ENCODE data around the gene SPEG.
"Not testable (repeated sequence)": the region's sequence is repeated elsewhere in the genome, so short reads cannot be mapped to it uniquely, and the experiment has no call there.

Gene SPEG

GRCh38 chr2:219406861-219407230 is 27.8 kb upstream of the SPEG start:
- TF ChIP-seq CTCF (conservative IDR thresholded peaks at IDR 0.05), result no peak
- H3K27ac ChIP-seq, result no peak overlapping the region

GRCh38 chr2:219407343-219407742 is 27.3 kb upstream of the SPEG start:
- not testable (repeated sequence) for H3K27ac ChIP-seq

- no peak overlapping the region for H3K27ac ChIP-seq
- no peak for TF ChIP-seq CTCF (conservative IDR thresholded peaks at IDR 0.05)
Observed at GRCh38 chr2:219408204-219408603, 26.4 kb upstream of the SPEG start.

- no peak for TF ChIP-seq CTCF (conservative IDR thresholded peaks at IDR 0.05)
- H3K27ac ChIP-seq, result no peak overlapping the region
Observed at GRCh38 chr2:219408631-219409030, 26.0 kb upstream of the SPEG start.

- no peak for TF ChIP-seq CTCF (conservative IDR thresholded peaks at IDR 0.05)
- no peak overlapping the region for H3K27ac ChIP-seq
Observed at GRCh38 chr2:219409619-219410018, 25.0 kb upstream of the SPEG start.

GRCh38 chr2:219410390-219410789 is 24.3 kb upstream of the SPEG start:
- TF ChIP-seq CTCF (conservative IDR thresholded peaks at IDR 0.05), result no peak
- H3K27ac ChIP-seq, result no peak overlapping the region

- no peak for TF ChIP-seq CTCF (conservative IDR thresholded peaks at IDR 0.05)
- H3K27ac ChIP-seq, result no peak overlapping the region
Observed at GRCh38 chr2:219414857-219415256, 19.8 kb upstream of the SPEG start.

GRCh38 chr2:219415580-219416234 is 18.9 kb upstream of the SPEG start:
- TF ChIP-seq CTCF (conservative IDR thresholded peaks at IDR 0.05), result no peak
- H3K27ac ChIP-seq, result no peak overlapping the region

Measured in VCaP (cell line).